Mesenchymal stem cell (in vitro differentiated cells and primary cell): ENCODE measurements around the gene MZF1.

Source experiments
- DNase-seq: peaks from one replicate; pipeline ENCODE4 v3.0.0-alpha.2; 2013
- H2AFZ ChIP-seq: one replicate; pipeline ENCODE4 v1.6.1; 2013; ENCODE audit warnings: low read depth, mild to moderate bottlenecking, control low read depth, inconsistent platforms, low read length, moderate library complexity
- H2AK5ac ChIP-seq: 2 replicates; pipeline ENCODE4 v1.6.1; 2013; ENCODE audit warnings: low read length, moderate library complexity, mild to moderate bottlenecking, inconsistent platforms; ENCODE audit not compliant: severe bottlenecking
- H2BK120ac ChIP-seq: one replicate; pipeline ENCODE4 v1.6.1; 2013; ENCODE audit warnings: low read depth, mild to moderate bottlenecking, inconsistent platforms, low read length, moderate library complexity
- H2BK12ac ChIP-seq, 2 experiments: one replicate each; pipeline ENCODE4 v1.6.1; 2013; ENCODE audit warnings: inconsistent platforms in 2 of 2, low read length in 2 of 2, mild to moderate bottlenecking in 2 of 2, moderate library complexity in 2 of 2, control low read depth in 1 of 2
- H2BK15ac ChIP-seq: one replicate; pipeline ENCODE4 v1.6.1; 2013; ENCODE audit warnings: mild to moderate bottlenecking, low read depth, inconsistent platforms; ENCODE audit not compliant: poor library complexity, severe bottlenecking
- H2BK5ac ChIP-seq: 2 replicates; pipeline ENCODE4 v1.6.1; 2013; ENCODE audit warnings: low read depth, mild to moderate bottlenecking, low read length, control low read depth, inconsistent platforms; ENCODE audit not compliant: poor library complexity, severe bottlenecking
- H3K14ac ChIP-seq, 2 experiments: one replicate each; pipeline ENCODE4 v1.6.1; 2013; ENCODE audit warnings: inconsistent platforms in 2 of 2, low read length in 2 of 2, control low read depth in 1 of 2, mild to moderate bottlenecking in 1 of 2, moderate library complexity in 1 of 2
- H3K18ac ChIP-seq, 2 experiments: one replicate each; pipeline ENCODE4 v1.6.1; 2013; ENCODE audit warnings: inconsistent platforms in 2 of 2, low read length in 2 of 2, control low read depth in 1 of 2, low read depth in 1 of 2, mild to moderate bottlenecking in 1 of 2
- H3K23ac ChIP-seq, 2 experiments: one replicate each; pipeline ENCODE4 v1.6.1; 2013; ENCODE audit warnings: inconsistent platforms in 2 of 2, low read length in 2 of 2, mild to moderate bottlenecking in 2 of 2, moderate library complexity in 2 of 2, control low read depth in 1 of 2
- H3K27ac ChIP-seq: 2 replicates; pipeline ENCODE4 v1.5.1; 2013; ENCODE audit warnings: mild to moderate bottlenecking, moderate library complexity, low read length, control low read depth, inconsistent platforms; ENCODE audit not compliant: poor library complexity, severe bottlenecking
- H3K27me3 ChIP-seq, 2 experiments: 2 replicates each; pipeline versions ENCODE4 v1.6.1 to v1.7.0; 2013; ENCODE audit warnings: low read length in 2 of 2, mild to moderate bottlenecking in 2 of 2, moderate library complexity in 2 of 2, control low read depth in 1 of 2, inconsistent platforms in 1 of 2; ENCODE audit not compliant: control insufficient read depth in 1 of 2, insufficient read depth in 1 of 2
- H3K36me3 ChIP-seq, 2 experiments: 2 replicates each; pipeline versions ENCODE4 v1.6.1 to v1.7.0; 2013; ENCODE audit warnings: low read length in 2 of 2, control low read depth in 1 of 2, inconsistent platforms in 1 of 2, low read depth in 1 of 2, mild to moderate bottlenecking in 1 of 2; ENCODE audit not compliant: insufficient read depth in 2 of 2, control insufficient read depth in 1 of 2
- H3K4ac ChIP-seq, 2 experiments: one replicate each; pipeline ENCODE4 v1.6.1; 2013; ENCODE audit warnings: inconsistent platforms in 2 of 2, low read length in 2 of 2, mild to moderate bottlenecking in 2 of 2, moderate library complexity in 2 of 2, control low read depth in 1 of 2, low read depth in 1 of 2
- H3K4me1 ChIP-seq: 2 replicates; pipeline ENCODE4 v1.6.1; 2013; ENCODE audit warnings: low read depth, low read length, control low read depth; ENCODE audit not compliant: control insufficient read depth, insufficient read depth
- H3K4me2 ChIP-seq: 2 replicates; pipeline ENCODE4 v1.6.1; 2013; ENCODE audit warnings: low read length, mild to moderate bottlenecking, inconsistent platforms; ENCODE audit not compliant: poor library complexity, severe bottlenecking
- H3K4me3 ChIP-seq, 2 experiments: 2 replicates each; pipeline versions ENCODE4 v1.5.1 to v1.7.0; 2013; ENCODE audit warnings: low read length in 2 of 2, mild to moderate bottlenecking in 2 of 2, control low read depth in 1 of 2, low read depth in 1 of 2; ENCODE audit not compliant: insufficient read depth in 1 of 2
- H3K79me1 ChIP-seq: replicated peaks from 2 replicates; pipeline ENCODE4 v1.6.1; 2013; ENCODE audit warnings: mild to moderate bottlenecking, control low read depth, low read length, inconsistent platforms; ENCODE audit not compliant: poor library complexity, severe bottlenecking
- H3K9ac ChIP-seq: 2 replicates; pipeline ENCODE4 v1.7.0; 2013; ENCODE audit warnings: mild to moderate bottlenecking, low read length, moderate library complexity
- H3K9me3 ChIP-seq: 2 replicates; pipeline ENCODE4 v1.7.0; 2013; ENCODE audit warnings: mild to moderate bottlenecking, low read length; ENCODE audit not compliant: control insufficient read depth
- H4K8ac ChIP-seq: one replicate; pipeline ENCODE4 v1.6.1; 2013; ENCODE audit warnings: inconsistent platforms, mild to moderate bottlenecking, low read length, moderate library complexity
- H4K91ac ChIP-seq: one replicate; pipeline ENCODE4 v1.6.1; 2013; ENCODE audit warnings: mild to moderate bottlenecking, low read length, inconsistent platforms
- WGBS: methylation state at CpG from one replicate; pipeline ENCODE4 v1.1.7; 2013; ENCODE audit warnings: mixed read lengths; 5-methylcytosine and 5-hydroxymethylcytosine counted together

Gene MZF1

DNA sequence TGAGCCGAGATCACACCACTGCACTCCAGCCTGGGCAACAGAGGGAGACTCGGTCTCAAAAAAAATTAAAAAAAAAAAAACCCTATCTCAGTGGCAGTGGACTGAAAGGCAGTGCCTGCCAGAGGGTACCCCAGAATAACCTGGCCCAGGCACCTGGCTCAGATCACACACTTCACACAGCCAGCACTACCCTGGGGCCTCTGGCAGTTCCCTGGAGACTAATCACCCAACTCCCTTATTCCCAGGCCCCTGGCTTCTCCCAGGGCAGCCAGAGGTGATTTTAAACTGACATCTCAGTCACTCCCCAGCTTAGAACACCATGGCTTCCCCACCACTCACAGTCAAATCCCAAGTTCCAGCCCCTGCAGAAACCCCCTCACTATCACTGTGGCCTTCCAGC, 57.9 kb downstream of the MZF1 start:
- WGBS = 88% methylated on average over 2 of the region's 2 CpGs

DNA sequence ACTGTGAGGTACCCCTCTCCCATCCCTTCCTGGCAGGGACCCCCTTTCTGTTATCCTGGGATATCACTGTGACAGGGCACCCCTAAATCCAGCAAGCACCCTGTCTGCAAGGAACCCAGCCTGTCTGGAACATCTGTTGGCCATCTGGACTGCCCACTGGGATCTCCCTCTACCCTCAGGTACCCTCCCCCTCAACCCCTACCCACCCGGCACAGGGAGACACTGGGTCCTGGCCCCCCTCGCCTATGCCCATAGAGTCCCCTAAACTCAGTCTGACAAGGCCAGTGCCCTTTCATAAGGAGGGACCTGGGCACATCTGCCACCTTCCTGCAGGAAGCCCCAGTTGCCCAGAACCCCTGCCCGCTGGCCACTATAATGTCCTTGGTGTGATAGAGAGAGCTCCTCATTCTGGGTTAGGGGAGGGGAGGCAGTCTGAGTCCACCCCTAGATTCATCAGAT, 58.5 kb downstream of the MZF1 start:
- 87% methylated on average over 3 of the region's 3 CpGs for WGBS
- H4K8ac ChIP-seq = peak overlapping the region; percentile 61
- DNase-seq = no peak
- H2BK12ac ChIP-seq = no peak overlapping the region
- H3K18ac ChIP-seq = peak overlapping the region; percentile 27 to 72
- H3K27ac ChIP-seq = no peak overlapping the region
- H3K79me1 ChIP-seq = peaks cover 36% of the 10 kb centered on the region
- H4K91ac ChIP-seq = peak overlapping the region; percentile 23
- no peak overlapping the region for H2AK5ac ChIP-seq
- peak overlapping the region; percentile 87 for H3K9ac ChIP-seq
- H2BK5ac ChIP-seq = no peak overlapping the region
- H3K4me3 ChIP-seq = peak overlapping the region in 1 of 2 experiments; percentile 81
- no peaks in the 10 kb centered on the region for H3K27me3 ChIP-seq
- no peak overlapping the region for H3K23ac ChIP-seq
- peak overlapping the region; percentile 10 to 20 for H3K4ac ChIP-seq
- H2BK120ac ChIP-seq = no peak overlapping the region
- no peak overlapping the region for H2BK15ac ChIP-seq
- peaks cover 28% of the 10 kb centered on the region for H3K4me1 ChIP-seq
- H3K9me3 ChIP-seq = no peaks in the 10 kb centered on the region
- H3K4me2 ChIP-seq = no peak overlapping the region
- peak overlapping the region in 1 of 2 experiments; percentile 56 for H3K14ac ChIP-seq
- H3K36me3 ChIP-seq = peaks cover 25 to 62% of the 10 kb centered on the region in 2 experiments
- no peak overlapping the region for H2AFZ ChIP-seq

More for the DNA sequence above, 57.9 kb downstream of the MZF1 start:
- Histone ChIP-seq H3K9me3 (no peaks in the 10 kb centered on the region), H4K8ac (no peak overlapping the region), H2BK5ac (no peak overlapping the region), H3K79me1 (peaks cover 39% of the 10 kb centered on the region), H3K18ac (no peak overlapping the region), H3K27ac (no peak overlapping the region), H3K27me3 (no peaks in the 10 kb centered on the region), H2BK15ac (no peak overlapping the region), H3K23ac (no peak overlapping the region), H3K4me1 (peaks cover 28% of the 10 kb centered on the region), H4K91ac (no peak overlapping the region), H3K4me2 (no peak overlapping the region), H2BK12ac (no peak overlapping the region), H3K4me3 (no peak overlapping the region), H2AK5ac (no peak overlapping the region), H3K4ac (no peak overlapping the region), H3K9ac (peak overlapping the region; percentile 87), H2BK120ac (no peak overlapping the region), H3K14ac (no peak overlapping the region), H2AFZ (no peak overlapping the region), H3K36me3 (peaks cover 22 to 59% of the 10 kb centered on the region in 2 experiments)
- DNase-seq = no peak

DNA sequence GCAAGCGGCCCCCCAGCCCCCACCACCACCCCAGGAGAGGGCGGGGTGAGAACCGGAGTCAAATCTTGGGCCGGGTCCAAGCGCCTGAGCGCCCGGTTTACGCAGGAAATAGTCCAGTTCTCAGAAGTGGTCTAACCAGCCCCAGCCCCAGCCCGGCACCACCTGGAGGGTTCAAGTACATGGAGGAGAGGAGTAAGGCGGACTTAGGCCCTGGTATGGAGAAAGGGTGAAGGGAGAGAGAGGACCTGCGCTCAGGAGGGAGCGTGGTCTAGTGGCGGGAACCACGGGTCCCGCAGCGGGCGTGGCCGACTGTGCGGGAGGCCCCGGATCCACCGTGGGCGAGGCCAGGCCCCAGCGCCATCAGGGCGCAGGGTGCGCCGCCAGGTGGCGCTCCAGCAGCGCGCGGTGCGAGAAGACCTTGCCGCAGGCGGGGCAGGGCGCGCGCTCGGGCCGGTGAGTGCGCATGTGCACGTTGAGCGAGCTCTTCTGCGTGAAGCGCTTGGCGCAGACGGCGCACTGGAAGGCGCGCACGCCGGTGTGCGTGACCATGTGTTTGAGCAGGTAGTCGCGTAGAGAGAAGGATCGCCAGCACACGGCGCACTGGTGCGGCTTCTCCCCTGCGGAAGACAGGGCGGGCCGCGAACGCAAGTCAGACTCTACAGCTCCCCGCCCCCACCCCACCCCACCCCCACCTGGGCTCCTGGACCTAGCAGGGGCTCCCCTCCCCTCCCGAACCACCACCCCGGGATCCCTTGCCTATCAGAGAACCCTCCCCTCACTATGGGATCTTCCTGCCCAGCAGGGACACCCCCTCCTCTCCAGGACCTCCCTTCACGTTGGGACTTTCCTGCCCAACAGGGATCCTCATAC, 59.2 kb downstream of the MZF1 start:
- peak overlapping the region; percentile 11 to 81 for H3K4me3 ChIP-seq
- H4K91ac ChIP-seq = peak overlapping the region; percentile 43
- H3K4ac ChIP-seq = peak overlapping the region; percentile 10 to 20
- no peak overlapping the region for H3K27ac ChIP-seq
- H2BK12ac ChIP-seq = peak overlapping the region in 1 of 2 experiments; percentile 0
- no peak overlapping the region for H2AK5ac ChIP-seq
- H2BK120ac ChIP-seq = no peak overlapping the region
- peaks cover 28 to 66% of the 10 kb centered on the region in 2 experiments for H3K36me3 ChIP-seq
- no peak overlapping the region for H3K4me2 ChIP-seq
- no peak overlapping the region for H3K23ac ChIP-seq
- H3K18ac ChIP-seq = peak overlapping the region; percentile 27 to 72
- H3K79me1 ChIP-seq = peaks cover 36% of the 10 kb centered on the region
- peak overlapping the region in 1 of 2 experiments; percentile 56 for H3K14ac ChIP-seq
- no peaks in the 10 kb centered on the region for H3K27me3 ChIP-seq
- H4K8ac ChIP-seq = peak overlapping the region; percentile 92
- peak overlapping the region; percentile 87 for H3K9ac ChIP-seq
- H2BK15ac ChIP-seq = no peak overlapping the region
- WGBS = 31% methylated on average over 42 of the region's 66 CpGs
- peak; percentile 78 for DNase-seq
- H2BK5ac ChIP-seq = no peak overlapping the region
- H2AFZ ChIP-seq = no peak overlapping the region
- no peaks in the 10 kb centered on the region for H3K9me3 ChIP-seq
- peaks cover 28% of the 10 kb centered on the region for H3K4me1 ChIP-seq

DNA sequence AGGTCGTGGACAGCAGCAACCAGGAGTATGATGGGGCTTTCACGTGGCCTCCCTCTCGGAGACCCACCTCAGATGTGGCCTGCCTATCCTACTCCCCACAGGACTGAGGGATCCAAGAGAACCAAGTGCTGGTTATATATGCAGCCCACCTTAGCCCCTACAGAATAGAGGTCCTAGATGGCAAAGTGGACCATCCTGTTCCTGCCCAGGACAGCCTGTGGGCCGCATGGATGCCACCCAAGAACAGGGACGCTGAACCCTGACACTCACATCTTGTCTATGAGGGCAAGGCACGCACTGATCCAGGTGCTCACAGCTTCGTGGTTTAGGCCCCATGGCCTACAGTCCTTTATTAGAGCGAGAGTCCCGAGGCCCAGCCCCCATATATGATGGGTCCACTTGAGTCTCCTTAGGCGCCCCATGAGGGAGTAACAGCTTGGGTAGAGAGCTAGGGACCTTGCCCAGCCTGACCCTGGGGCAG, 59.9 kb downstream of the MZF1 start:
- Histone ChIP-seq H3K4ac (no peak overlapping the region), H3K9me3 (no peaks in the 10 kb centered on the region), H3K79me1 (peaks cover 36% of the 10 kb centered on the region), H3K4me3 (no peak overlapping the region), H3K14ac (no peak overlapping the region), H3K27ac (no peak overlapping the region), H2BK120ac (no peak overlapping the region), H3K23ac (no peak overlapping the region), H2AFZ (no peak overlapping the region), H4K91ac (no peak overlapping the region), H4K8ac (no peak overlapping the region), H2BK15ac (no peak overlapping the region), H2AK5ac (no peak overlapping the region), H3K36me3 (peaks cover 28 to 66% of the 10 kb centered on the region in 2 experiments), H3K9ac (peak overlapping the region; percentile 87), H3K27me3 (no peaks in the 10 kb centered on the region), H2BK5ac (no peak overlapping the region), H3K18ac (no peak overlapping the region), H3K4me2 (no peak overlapping the region), H2BK12ac (no peak overlapping the region), H3K4me1 (peaks cover 23% of the 10 kb centered on the region)
- DNase-seq = no peak
- WGBS = 97% methylated on average over 10 of the region's 10 CpGs
